ENCODE results near the gene ANGPT4.
"Not testable (repeated sequence)": the region's sequence is repeated elsewhere in the genome, so short reads cannot be mapped to it uniquely, and the experiment has no call there.

The ANGPT4 gene

GRCh38 chr20:906001-906520 is 10.1 kb downstream of the ANGPT4 start:
- DNase-seq (ENCODE audit: low read depth in 3 of 3) = no peak

DNA sequence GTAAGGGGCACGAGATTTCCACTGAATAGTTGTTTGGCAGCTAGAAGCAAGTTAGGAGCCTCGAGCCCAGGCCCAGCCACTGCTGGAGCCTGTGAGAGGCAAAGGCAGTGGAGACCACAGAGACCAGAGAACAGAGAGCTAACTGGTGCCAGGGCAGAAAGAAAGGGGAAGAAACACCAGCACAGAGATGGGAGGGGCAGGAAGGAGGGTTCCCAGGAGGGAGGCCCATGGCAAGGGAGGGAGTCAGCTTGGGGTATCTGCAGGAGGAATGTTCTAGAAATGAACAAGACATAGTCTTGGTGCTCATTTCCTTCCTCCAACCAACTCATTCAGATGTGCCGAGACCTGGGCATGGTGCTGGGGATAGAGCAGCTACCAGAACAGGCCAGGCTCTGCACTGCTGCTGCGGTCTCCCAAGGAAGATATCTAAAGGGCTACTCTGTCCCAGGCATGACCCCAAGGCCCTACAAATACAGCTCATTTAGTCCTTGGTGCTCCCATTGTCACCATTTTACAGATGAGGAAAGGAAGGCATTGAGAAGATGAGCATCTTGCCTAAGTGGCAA is 10.7 kb downstream of the ANGPT4 start:
- no peak for DNase-seq (ENCODE audit: low read depth in 3 of 3)

DNA sequence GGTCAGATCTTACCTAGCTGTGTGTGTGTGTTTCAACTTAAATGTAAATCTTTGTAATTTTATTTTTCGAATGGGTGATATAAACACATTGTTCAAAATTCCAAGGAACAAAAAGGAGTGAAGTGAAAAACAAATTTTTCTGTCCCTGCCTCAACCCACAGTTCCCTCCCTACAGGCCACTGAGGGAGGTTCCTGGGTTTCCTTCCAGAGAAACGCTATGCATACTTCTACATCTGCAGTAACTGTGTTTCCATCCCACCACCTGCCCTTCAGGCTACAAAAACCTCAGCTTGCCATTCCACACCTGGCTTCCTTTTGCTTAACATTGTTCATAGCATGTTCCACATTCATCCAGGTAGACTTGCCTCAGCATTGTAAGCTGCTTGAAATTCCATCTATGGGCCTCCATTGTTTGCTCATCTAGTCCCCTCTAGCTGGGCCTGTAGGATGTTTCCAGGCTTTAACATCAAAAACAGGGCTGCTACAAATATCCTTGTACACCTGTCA is 12.0 kb downstream of the ANGPT4 start:
- DNase-seq (ENCODE audit: low read depth in 3 of 3) = no peak

GRCh38 chr20:897436-897835 is 18.7 kb downstream of the ANGPT4 start:
- DNase-seq (ENCODE audit: low read depth in 3 of 3) = not testable (repeated sequence)

- no peak for DNase-seq (ENCODE audit: low read depth in 3 of 3)
Measured at GRCh38 chr20:896501-897025, 19.6 kb downstream of the ANGPT4 start.

- not testable (repeated sequence) for DNase-seq (ENCODE audit: low read depth in 3 of 3)
Measured at GRCh38 chr20:892371-892770, 23.8 kb downstream of the ANGPT4 start.

DNA sequence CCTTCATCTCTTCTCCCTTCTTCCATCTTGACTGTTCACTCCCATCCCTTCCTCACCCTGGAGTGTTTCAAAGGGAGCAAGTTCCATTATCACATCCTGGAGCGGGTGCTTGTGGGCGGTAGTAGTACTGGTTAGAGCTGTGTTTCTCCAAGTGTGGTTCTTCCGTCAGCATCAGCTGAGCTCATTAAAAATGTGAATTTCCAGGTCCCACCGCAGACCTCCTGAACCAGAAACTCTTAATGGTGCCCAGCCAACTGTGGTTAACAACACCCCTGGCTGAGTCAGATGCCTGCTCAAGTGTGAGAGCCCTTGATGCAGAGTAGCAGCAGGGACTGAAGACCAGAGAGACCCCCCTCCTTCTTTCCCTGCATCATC is 24.4 kb downstream of the ANGPT4 start:
- no peak for DNase-seq (ENCODE audit: low read depth in 3 of 3)

GRCh38 chr20:891058-891705 is 25.0 kb downstream of the ANGPT4 start:
- no peak for DNase-seq (ENCODE audit: low read depth in 3 of 3)

DNA sequence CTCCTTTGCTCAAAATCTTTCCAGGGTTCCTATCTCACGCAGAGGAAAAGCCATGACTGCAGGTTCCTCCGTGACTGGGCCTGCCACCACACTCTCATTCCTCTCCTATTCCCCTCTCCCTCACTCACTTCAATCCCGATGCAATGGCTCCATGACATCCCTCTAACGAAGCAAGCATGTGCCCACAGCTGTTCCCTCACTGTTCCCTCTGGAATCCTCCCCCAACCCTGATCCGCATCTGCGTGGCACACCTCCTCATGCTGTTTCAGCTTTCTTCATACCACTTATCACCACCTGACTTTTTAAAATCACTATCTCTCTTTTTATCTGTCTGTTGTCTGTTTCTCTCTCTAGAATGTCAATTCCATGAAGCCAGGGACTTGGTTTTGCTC is 25.5 kb downstream of the ANGPT4 start:
- no peak for DNase-seq (ENCODE audit: low read depth in 3 of 3)

DNA sequence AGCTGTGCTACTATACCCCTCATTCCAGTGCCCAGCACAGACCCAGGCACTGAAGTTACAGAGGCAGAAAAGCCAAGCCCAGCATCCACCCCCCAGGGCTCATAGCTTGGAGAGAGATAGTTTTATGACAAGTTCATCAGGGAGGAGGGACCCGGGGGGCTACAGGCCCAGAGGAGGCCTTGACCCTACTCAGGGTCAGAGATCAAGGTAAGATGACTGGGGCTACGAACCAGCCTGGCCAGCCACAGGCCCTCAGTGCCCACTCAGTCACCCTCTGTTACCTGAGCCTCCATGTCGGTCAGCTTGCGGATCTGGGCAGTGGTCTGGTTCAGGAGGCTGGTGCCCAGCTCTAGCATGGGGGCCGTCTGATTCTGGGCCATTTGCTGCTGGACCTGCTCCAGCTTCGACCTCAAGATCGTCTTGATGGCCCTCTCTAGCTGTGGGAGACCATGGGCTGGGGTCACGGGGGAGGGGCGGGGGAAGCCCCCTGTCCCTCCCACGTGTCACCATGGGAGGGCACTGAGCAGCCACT is 26.1 kb downstream of the ANGPT4 start:
- DNase-seq (ENCODE audit: low read depth in 3 of 3) = no peak

DNA sequence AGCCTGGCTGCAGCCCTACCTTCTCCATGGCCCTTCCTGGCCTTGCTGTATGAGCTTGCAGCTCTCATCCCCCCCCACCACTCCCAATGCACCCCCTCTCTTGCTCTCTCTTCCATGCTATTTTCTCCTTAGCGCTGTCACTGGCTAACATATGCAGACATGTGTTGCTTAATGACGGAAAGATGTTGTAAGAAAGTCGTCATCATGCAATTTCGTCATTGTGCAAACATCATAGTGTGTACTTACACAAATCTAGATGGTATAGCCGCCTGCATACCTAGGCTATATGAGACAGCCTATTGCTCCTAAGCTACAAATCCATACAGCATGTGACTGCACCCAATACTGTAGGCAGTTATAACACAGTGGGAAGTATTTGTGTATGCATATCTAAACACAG is 27.0 kb downstream of the ANGPT4 start:
- DNase-seq (ENCODE audit: low read depth in 3 of 3) = no peak

DNA sequence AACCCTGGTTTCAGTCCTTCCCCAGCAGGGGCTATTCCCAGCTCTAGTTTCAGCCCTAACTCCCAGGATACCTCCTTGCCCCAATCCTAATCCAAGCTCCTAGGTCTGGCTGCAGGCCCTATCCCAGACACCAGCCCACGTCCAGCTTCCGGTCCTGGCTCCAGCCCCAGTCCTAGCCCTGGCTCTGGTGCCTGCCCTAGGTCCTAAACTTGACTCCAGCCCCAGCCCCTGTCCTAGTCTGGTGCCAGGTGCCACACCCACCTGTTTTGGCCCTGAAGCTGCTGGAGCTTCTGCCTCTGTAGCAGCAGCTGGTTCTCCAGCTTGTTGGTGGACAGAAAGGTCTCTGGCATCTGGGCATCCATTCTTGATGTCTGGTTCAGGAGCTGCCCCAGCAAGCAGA is 28.1 kb downstream of the ANGPT4 start:
- no peak for DNase-seq (ENCODE audit: low read depth in 3 of 3)

DNA sequence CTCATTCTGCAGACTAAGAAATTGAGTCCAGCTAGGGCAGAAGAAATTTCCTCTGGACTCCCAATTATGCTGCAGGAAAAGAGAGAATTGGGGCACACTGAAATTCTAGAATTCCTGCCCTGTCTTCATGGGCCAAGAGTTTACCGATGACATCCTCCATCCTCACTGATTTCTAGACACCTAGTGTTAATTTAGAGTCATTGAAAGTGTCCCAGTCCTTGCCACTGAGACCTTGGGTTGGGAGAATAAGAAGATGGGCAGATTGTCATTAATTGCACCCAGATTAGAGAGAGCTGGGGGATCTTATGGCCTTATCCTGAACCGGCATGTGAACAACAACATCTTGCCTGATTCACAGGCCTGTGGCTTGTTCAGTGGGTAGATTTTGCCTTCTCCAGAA is 29.0 kb downstream of the ANGPT4 start:
- no peak for DNase-seq (ENCODE audit: low read depth in 3 of 3)

GRCh38 chr20:884983-885952 is 30.9 kb downstream of the ANGPT4 start:
- no peak for DNase-seq (ENCODE audit: low read depth in 3 of 3)

GRCh38 chr20:881783-882144 is 34.4 kb downstream of the ANGPT4 start:
- no peak for DNase-seq (ENCODE audit: low read depth in 3 of 3)

GRCh38 chr20:881051-881782 is 34.9 kb downstream of the ANGPT4 start:
- DNase-seq (ENCODE audit: low read depth in 3 of 3) = no peak

DNA sequence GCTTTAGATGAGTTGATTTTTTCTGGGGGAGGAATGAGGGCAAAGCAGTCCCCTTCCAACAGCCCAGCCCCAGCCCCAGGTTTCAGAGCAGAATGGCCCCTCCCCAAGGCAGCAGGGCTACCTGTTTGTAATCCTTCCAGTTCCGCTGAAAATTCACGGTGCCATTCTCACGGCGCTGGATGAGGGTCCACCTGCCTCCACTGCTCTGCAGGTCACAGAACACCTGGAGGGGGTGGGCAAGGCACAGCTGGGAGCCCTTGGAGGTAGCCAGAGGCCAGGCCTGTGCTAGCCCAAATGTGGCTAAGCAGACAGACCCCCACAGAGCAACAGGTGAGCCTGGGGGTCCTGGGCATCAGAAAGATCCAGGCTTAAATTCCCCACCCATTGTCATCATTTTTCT is 36.5 kb downstream of the ANGPT4 start:
- no peak for DNase-seq (ENCODE audit: low read depth in 3 of 3)

GRCh38 chr20:878511-879307 is 37.4 kb downstream of the ANGPT4 start:
- DNase-seq (ENCODE audit: low read depth in 3 of 3) = no peak

DNA sequence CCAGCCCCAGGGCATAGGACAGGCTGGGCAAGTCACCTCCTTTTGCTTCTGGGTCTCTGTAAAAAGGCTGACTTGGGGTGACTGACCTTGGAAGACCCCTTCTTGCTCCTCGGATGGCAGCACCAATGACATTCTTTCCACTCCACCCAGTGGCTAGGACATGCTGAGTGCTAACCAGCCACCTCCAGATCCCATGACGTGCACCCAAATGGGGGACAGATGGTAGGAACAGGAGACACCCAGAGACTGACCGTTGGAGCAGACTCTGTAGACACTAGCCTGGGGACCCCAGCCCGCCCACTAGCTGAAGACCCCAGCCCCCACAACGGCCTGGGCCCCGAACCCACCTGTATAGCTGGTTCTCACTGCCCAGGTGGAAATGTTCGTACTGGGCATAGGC is 38.3 kb downstream of the ANGPT4 start:
- no peak for DNase-seq (ENCODE audit: low read depth in 3 of 3)

DNA sequence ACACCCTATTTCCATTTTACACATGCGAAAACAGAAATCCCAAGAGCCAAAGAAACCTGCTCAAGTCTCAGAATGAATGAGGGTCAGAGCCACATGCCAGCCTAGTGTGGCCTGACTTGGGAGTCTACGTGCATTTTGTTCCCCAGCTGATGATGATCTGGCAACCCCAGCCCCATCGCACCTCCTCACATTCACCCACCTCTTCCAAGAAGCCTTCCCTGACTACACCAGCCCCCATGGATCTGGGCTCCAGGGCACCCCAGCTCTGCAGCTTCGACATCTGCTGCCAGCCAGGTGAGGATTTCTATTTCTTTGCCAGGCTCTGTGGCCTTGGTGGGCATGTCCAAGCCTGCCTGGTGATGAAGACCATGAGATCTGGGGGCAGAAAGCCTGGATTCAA is 41.0 kb downstream of the ANGPT4 start:
- no peak for DNase-seq (ENCODE audit: low read depth in 3 of 3)
